ENCODE data around the gene XPO6.

Gene XPO6

GRCh38 chr16:28136751-28137434 lies 74.9 kb downstream of the XPO6 start:
- DNase-seq (ENCODE audit: low read depth), result no peak
- no peak overlapping the region for H3K4me3 ChIP-seq (ENCODE audit: control insufficient read depth, low read depth, low read length)
- TF ChIP-seq CTCF (IDR thresholded peaks at IDR 0.05; ENCODE audit: control insufficient read depth, insufficient read depth, low read depth, low read length, missing control alignments), result peak; percentile 4

- no peak for TF ChIP-seq CTCF (IDR thresholded peaks at IDR 0.05; ENCODE audit: control insufficient read depth, insufficient read depth, low read depth, low read length, missing control alignments)
- DNase-seq (ENCODE audit: low read depth), result no peak
- H3K4me3 ChIP-seq (ENCODE audit: control insufficient read depth, low read depth, low read length), result no peak overlapping the region
These were observed 78.1 kb downstream of the XPO6 start for GRCh38 chr16:28133666-28134065.

- DNase-seq (ENCODE audit: low read depth), result no peak
- H3K4me3 ChIP-seq (ENCODE audit: control insufficient read depth, low read depth, low read length), result no peak overlapping the region
- TF ChIP-seq CTCF (IDR thresholded peaks at IDR 0.05; ENCODE audit: control insufficient read depth, insufficient read depth, low read depth, low read length, missing control alignments), result no peak
These were observed 79.9 kb downstream of the XPO6 start for GRCh38 chr16:28131743-28132393.

GRCh38 chr16:28131181-28131580 lies 80.6 kb downstream of the XPO6 start:
- no peak for DNase-seq (ENCODE audit: low read depth)
- no peak for TF ChIP-seq CTCF (IDR thresholded peaks at IDR 0.05; ENCODE audit: control insufficient read depth, insufficient read depth, low read depth, low read length, missing control alignments)
- no peak overlapping the region for H3K4me3 ChIP-seq (ENCODE audit: control insufficient read depth, low read depth, low read length)

- no peak for DNase-seq (ENCODE audit: low read depth)
- no peak overlapping the region for H3K4me3 ChIP-seq (ENCODE audit: control insufficient read depth, low read depth, low read length)
- TF ChIP-seq CTCF (IDR thresholded peaks at IDR 0.05; ENCODE audit: control insufficient read depth, insufficient read depth, low read depth, low read length, missing control alignments), result no peak
These were observed 81.4 kb downstream of the XPO6 start for GRCh38 chr16:28130099-28131088.

Measured in AG09309 (cell line).